Effector CD4-positive, alpha-beta T cell (primary cell): ENCODE measurements around the gene PKHD1.

Source experiments
- DNase-seq: peaks from one replicate; pipeline ENCODE4 v3.0.0-alpha.2; 2020

The PKHD1 gene

GRCh38 chr6:51842804-51843378 is 244.5 kb downstream of the PKHD1 start:
- DNase-seq: no peak

DNA sequence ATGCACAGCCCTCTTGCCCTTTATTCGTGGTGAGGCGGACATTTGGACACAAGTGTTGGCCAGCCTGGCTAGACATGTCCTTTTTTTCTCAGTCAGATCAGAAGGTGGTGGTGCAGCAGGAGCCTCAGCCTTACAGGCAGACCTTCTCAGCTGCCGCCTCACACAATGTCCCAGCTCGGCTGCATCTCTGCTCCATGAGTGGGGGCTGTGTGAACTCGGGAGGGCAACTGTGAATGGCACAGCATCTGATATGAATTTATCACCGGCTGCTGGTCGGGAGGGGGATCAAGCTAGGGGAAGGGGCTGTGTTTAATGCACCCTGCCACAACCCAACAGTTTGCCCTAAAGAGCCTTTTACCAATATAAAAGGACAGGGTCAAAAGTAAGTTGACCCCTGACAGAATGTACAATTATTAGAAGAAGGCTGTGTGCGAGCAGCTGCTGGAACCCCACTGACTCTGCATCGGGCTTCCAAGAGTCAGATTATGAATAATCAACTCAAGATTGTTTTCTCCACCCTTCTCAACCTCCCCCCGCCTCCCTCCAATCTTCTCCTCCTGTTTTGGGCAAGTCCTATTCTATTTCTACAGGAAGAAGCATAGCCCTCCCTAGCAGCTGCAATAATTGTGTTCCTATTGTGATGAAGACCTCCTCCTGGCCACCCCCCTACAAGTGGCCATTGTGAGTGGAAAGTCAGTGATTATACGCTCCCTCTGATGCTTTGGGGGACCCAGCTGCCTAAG is 245.2 kb downstream of the PKHD1 start:
- DNase-seq: no peak

DNA sequence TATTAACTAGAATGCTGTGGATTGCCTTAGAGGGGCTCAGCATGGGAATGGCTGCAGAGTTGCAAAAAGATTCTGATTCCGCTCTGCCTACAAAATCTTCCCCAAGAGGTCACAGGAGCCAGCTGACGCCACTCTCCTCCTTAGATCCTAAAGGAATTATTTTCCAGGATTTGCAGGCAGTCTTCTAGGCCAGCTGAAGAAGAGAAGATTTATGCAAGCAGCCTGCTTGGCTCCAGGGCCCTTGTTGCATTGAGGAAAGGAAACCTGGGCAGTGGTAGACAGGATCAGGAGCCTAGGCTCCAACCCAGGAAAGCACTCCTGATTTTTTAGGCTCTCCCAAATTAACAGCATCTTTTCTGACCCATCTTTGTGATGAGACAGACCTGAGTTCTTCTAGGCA is 245.8 kb downstream of the PKHD1 start:
- DNase-seq: no peak

DNA sequence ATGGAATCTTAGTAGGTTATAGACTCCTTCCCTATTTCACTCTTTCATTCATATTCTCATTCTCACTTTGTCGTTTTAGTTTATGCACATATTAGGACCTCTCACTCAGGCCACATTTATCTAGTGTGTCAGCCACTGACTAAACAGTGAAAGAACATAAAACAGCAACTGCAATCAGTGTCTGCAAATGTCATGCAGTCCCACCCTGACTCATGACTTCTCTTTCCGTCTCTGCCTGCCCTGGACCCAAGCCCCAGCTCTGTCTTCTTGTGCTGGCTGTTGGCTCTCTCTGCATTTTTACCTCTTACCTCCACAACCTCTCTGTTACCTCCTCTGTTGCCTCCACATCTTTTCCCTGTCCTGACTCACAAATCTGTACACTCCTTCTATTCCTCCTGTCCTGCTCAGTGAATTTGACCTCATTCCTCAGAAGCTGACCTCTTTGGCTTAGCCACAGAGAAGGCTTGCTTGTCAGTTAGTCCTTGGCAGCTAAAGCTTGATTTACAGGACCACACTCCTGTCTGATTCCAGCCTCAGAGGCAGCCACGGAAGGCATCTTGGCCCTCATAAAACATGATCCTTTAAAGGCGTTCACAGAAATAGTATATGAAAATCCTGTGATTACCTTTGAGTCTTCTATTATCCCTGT is 247.6 kb downstream of the PKHD1 start:
- DNase-seq: no peak

- DNase-seq: no peak
Measured at GRCh38 chr6:51830666-51831065, 256.7 kb downstream of the PKHD1 start.

GRCh38 chr6:51827580-51827979 is 259.8 kb downstream of the PKHD1 start:
- no peak for DNase-seq

- DNase-seq: no peak
Measured at GRCh38 chr6:51824940-51825339, 262.5 kb downstream of the PKHD1 start.

DNA sequence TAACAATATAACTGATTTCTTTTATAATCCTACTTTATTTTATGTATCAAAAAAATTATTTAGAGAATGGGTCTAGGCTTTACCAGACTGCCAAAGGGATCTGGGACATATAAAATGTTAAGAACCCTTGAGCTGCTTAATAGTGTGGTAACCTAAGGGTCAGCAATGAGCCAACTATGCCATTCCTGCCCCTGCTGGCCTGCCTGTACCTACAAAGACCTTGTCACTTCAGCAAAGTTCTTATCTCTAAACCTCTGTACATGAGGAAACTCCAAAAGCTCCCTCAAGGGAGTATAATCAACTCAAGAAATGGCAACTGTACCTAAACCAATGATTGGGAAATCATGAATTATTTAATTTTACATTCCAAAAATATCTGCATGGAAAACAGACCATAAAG is 266.9 kb downstream of the PKHD1 start:
- no peak for DNase-seq

GRCh38 chr6:51818520-51819022 is 268.8 kb downstream of the PKHD1 start:
- no peak for DNase-seq

GRCh38 chr6:51817832-51818231 is 269.6 kb downstream of the PKHD1 start:
- no peak for DNase-seq

DNA sequence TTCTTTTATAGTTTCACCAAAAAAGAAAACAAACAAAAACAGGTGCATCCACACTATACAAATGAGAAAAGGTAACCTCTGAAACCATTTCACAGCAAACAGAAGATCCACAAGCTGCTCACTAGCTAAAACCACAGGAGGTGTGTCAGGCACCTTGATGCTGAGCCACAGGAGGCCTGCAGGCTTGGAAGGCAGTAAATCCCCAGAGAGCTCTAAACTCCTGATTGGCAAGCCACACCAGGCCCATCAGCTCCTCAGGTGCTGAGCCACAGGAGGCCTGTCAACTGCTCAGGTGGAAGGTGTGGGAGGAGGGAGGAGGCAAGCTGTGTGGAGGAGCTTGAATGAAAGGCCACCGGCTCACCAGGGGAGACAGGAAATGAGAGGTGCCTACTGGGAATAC is 273.0 kb downstream of the PKHD1 start:
- no peak for DNase-seq

- DNase-seq: no peak
Measured at GRCh38 chr6:51813904-51814303, 273.5 kb downstream of the PKHD1 start.

GRCh38 chr6:51812231-51812630 is 275.2 kb downstream of the PKHD1 start:
- no peak for DNase-seq

- no peak for DNase-seq
Measured at GRCh38 chr6:51805517-51805916, 281.9 kb downstream of the PKHD1 start.

- DNase-seq: no peak
Measured at GRCh38 chr6:51800603-51801002, 286.8 kb downstream of the PKHD1 start.

DNA sequence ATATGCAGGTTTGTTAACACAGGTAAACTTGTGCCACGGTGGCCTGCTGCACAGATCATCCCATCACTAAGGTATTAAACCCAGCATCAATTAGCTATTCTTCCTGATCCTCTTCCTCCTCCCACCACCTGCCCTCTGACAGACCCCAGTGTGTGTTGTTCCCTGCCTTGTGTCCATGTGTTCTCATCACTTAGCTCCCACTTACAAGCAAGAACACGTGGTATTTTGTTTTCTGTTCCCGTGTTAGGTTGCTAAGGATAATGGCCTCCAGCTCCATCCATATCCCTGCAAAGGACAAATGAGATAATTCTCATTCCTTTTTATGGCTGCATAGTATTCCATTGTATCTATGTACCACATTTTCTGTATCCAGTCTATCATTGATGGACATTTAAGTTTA is 294.0 kb downstream of the PKHD1 start:
- no peak for DNase-seq

DNA sequence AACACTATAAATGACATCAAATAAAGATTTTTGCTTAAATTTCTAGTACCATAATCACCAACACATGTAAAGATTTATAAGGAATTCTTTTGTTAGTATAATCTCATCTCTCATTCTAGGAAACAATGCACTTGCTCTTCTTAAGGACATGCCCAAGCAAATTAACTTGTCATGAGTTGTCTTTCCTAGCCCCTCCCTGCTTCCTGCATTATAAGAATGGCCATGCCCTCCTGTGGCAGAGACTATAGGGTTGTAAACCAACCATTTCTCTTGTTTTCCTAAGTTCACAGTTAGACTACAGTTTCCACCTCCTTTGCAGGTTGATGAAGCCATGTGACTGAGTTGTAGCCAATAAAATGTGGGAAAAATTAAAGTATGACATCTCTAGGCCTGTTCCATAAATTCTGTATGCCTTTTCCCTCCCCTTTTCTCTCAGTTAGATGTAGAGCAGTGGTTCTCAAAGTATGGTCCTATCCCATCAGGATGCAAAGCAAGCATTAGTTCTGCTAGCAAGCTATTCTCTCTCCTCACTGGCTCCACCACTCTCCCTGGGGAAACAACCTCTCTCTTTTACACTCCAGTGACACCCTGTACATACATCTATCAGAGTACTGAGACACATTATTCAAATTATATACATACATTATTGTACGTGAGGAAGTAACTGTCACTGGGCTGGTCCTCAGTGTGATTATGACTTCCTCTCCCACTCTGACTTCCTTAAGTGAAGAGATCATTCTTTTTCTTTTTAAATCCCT is 295.0 kb downstream of the PKHD1 start:
- no peak for DNase-seq

DNA sequence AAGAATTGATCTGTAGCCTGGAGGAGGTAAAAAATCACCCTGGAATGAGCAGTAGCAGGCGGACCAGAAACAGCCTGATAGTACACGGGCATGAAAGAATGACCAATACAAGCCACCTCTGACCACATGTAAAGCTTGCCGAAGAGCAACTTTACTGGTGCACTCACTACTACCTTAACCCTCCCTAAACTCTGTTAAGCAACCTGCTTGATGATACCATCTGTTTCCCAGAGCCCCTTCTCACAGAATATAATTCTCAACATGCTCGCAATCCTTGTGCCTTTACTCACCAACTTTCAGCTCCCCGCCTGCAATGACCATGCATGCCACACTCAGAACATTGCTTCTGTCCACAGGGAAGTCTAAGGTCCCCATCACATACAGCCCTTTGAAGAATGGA is 296.5 kb downstream of the PKHD1 start:
- no peak for DNase-seq

DNA sequence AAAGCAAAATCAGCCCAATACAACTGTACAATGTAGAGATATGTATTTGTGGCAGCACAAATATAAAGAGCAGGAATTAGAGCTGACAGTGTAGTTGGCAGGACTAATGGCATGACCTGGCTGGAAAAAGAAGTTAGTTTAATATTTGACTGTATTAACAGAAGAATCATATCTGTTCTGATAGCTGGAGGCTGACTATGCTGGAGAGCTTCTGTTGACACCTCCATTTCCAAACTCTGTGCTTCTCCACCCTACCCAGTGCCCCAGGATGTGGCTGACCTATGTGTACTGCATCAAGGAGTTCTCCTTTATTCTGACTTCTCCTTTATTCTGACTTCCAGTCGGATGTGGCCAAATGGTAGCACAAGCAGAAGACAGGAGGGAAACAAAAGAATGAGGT is 299.3 kb downstream of the PKHD1 start:
- no peak for DNase-seq

DNA sequence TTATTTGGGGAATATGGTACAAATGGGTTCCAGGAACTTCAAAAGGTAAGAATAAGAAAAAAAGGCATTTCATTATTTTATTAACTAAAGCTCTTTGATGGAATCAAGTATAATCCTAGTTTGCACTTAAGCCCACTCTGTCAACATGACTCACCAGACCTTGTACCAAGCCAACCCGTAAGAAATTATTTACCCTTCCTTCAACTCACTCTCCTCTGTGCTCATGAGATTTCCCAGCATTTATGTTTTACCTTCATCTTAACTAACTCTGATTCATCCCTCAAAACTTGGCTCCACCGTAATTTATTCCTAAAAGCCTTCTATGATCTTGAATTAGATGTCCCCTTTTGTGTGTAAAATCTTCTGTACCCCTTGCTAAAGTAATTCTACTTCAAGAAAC is 308.7 kb downstream of the PKHD1 start:
- DNase-seq: no peak

DNA sequence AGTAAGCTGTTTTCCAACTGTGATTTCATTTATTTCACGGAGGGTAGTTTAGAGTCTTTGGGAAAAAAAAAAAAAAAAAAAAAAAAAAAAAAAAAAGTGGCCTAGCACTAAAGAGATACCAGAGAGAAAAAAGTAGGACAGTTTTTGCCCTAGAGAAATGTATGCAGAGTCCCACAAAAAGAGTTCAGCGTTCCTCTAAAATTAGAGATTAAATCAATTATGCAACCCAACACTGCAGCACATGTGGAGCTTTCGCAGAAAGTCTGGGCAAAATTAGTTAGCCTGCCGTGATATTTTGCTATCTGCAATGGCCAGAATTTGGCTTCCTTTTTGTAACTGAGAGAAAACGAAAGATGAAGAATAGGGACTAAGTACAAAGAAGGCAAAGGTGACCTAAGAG is 309.8 kb downstream of the PKHD1 start:
- no peak for DNase-seq

DNA sequence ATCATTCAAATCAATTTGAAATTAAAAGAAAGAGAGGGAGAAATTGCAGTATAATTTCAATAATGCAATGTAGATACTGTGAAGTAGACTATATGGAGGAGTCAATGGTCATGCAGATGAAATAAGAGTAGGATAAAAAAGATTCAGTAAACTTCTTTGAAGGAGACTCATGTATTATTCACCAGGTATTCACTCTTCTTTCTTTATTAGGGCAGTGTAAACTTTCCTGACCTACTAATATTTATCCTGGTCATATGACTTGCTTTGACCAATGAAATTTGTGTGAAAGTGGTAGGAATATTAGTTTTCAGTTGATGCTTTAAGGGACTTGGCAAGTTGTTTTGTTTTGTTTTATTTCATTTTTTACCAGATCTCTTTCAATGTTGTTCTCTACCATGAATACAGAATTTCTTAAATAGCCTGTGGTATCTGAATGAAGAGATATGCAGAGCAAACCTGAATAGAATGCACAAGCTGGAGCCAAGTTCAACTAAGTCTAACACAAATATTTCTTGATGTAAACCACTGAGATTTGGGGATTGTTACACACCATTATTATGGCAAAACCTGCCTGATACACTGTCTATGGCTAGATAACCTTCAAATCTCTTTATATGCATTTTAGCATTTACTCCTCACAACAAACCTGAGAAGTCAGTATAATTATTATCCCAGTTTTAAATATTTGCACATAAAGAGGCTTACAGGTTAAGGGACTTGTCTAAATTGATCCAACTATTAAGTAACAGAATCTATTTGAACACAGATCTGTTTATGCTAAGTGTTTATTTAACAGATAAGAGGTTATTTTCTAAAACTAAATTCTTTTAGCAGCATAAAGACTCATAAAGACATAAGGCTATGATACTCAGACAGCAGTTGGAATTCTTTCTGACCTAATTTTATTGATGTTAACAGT is 311.2 kb downstream of the PKHD1 start:
- no peak for DNase-seq
